Measurements from ENCODE around the gene MUC4. TPM values are rescaled to one million over a fixed set of nuclear protein-coding genes. Genes with fewer than 3 reads are reported as not detected.
A peak's percentile ranks its signal among the peaks of the same experiment; 100 is the strongest.

MUC4 gene
- total and polyA plus RNA-seq, 9 of the 15 experiments (the other 6 are each of a cell fraction or from before 2014, with no cell fraction given) = under 0.01 to 0.21 (median 0.10) TPM; not detected in 4

DNA sequence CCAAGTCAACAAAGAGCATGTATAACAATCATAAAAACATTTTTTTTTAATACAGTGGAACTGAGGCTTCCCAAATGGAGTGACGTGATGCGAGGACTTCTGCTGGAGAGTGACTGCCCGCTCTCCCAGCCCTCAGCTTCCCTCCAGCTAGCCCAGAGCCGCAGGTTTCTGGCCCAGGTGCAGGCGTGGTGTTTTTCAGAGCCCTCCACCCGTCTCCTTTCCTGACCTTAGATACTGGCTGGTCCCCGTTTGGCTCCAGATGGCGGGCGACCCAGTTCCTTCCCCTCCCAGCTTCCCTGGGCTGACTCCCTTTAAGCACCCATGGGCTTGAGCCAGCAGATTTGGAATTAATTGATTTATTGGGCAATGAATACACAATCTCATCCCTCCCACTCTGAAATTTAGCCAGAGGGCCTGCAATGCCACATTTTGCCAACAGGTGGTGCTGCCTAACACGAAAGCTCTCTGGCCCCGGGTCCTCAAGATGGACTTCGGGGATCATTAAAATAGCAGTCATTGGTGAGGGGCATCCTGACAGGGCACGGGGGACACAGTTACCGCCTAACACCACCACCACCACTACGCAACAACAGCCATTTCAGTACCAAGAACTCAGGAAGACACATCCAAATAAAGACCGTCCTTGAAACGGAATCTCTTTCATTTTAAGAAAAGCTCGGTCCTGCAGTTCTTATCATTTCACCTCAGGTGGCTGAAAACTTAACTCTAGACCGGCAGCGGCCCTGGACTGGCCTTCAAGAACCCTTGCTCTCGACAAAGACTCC is 47.5 kb upstream of the MUC4 start (continued):
- TF ChIP-seq, protein P1, sequence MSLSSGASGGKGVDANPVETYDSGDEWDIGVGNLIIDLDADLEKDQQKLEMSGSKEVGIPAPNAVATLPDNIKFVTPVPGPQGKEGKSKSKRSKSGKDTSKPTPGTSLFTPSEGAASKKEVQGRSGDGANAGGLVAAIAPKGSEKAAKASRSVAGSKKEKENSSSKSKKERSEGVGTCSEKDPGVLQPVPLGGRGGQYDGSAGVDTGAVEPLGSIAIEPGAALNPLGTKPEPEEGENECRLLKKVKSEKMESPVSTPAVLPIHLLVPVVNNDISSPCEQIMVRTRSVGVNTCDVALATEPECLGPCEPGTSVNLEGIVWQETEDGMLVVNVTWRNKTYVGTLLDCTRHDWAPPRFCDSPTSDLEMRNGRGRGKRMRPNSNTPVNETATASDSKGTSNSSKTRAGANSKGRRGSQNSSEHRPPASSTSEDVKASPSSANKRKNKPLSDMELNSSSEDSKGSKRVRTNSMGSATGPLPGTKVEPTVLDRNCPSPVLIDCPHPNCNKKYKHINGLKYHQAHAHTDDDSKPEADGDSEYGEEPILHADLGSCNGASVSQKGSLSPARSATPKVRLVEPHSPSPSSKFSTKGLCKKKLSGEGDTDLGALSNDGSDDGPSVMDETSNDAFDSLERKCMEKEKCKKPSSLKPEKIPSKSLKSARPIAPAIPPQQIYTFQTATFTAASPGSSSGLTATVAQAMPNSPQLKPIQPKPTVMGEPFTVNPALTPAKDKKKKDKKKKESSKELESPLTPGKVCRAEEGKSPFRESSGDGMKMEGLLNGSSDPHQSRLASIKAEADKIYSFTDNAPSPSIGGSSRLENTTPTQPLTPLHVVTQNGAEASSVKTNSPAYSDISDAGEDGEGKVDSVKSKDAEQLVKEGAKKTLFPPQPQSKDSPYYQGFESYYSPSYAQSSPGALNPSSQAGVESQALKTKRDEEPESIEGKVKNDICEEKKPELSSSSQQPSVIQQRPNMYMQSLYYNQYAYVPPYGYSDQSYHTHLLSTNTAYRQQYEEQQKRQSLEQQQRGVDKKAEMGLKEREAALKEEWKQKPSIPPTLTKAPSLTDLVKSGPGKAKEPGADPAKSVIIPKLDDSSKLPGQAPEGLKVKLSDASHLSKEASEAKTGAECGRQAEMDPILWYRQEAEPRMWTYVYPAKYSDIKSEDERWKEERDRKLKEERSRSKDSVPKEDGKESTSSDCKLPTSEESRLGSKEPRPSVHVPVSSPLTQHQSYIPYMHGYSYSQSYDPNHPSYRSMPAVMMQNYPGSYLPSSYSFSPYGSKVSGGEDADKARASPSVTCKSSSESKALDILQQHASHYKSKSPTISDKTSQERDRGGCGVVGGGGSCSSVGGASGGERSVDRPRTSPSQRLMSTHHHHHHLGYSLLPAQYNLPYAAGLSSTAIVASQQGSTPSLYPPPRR (CRISPR knock-in tag; IDR thresholded peaks at IDR 0.05; ENCODE audit: borderline replicate concordance) = no peak
- TF ChIP-seq PHF8 (IDR thresholded peaks at IDR 0.05; ENCODE audit: borderline replicate concordance, low read length) = no peak
- TF ChIP-seq KHSRP (IDR thresholded peaks at IDR 0.05) = no peak
- peak; percentile 36; the same call in 1 of the 2 replicates for TF ChIP-seq CEBPG (CRISPR knock-in tag; IDR thresholded peaks at IDR 0.05)
- peak; percentile 32 to 69; a peak in 3 of 4 replicates for TF ChIP-seq CEBPG (tag; conservative IDR thresholded peaks at IDR 0.05 in 1 of 2, IDR thresholded peaks at IDR 0.05 in 1 of 2)
- 0 out of 2 replicates have a peak, but pooled peaks have one; percentile 44 for TF ChIP-seq SMARCA4 (IDR thresholded peaks at IDR 0.05)
- no peak for TF ChIP-seq ZNF133 (CRISPR knock-in tag; IDR thresholded peaks at IDR 0.05)
- 0 out of 4 replicates have a peak, but pooled peaks of 1 of the 2 experiments have one; percentile 16 for TF ChIP-seq RCOR1 (IDR thresholded peaks at IDR 0.05; ENCODE audit: borderline replicate concordance in 1 of 2, low read depth in 2 of 2, low read length in 2 of 2)
- TF ChIP-seq, protein P2, sequence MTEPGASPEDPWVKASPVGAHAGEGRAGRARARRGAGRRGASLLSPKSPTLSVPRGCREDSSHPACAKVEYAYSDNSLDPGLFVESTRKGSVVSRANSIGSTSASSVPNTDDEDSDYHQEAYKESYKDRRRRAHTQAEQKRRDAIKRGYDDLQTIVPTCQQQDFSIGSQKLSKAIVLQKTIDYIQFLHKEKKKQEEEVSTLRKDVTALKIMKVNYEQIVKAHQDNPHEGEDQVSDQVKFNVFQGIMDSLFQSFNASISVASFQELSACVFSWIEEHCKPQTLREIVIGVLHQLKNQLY (CRISPR knock-in tag; conservative IDR thresholded peaks at IDR 0.05) = no peak
- peak; percentile 20; the same call in 1 of the 2 replicates for TF ChIP-seq TAL1 (IDR thresholded peaks at IDR 0.05)
- TF ChIP-seq JUND (IDR thresholded peaks at IDR 0.05; ENCODE audit: borderline replicate concordance, low read depth, low read length) = peak; percentile 32; the same call in 1 of the 2 replicates
- 0 out of 3 replicates have a peak, but pooled peaks have one; percentile 14 for TF ChIP-seq JUND (tag; IDR thresholded peaks at IDR 0.05; ENCODE audit: borderline replicate concordance, low read depth, low read length)
- TF ChIP-seq, protein P3, sequence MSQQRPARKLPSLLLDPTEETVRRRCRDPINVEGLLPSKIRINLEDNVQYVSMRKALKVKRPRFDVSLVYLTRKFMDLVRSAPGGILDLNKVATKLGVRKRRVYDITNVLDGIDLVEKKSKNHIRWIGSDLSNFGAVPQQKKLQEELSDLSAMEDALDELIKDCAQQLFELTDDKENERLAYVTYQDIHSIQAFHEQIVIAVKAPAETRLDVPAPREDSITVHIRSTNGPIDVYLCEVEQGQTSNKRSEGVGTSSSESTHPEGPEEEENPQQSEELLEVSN (IDR thresholded peaks at IDR 0.05; ENCODE audit: borderline replicate concordance in 1 of 2, extremely low read depth in 1 of 2, insufficient read depth in 1 of 2, insufficient read length in 1 of 2, low read depth in 1 of 2, low read length in 1 of 2, poor library complexity in 1 of 2, severe bottlenecking in 1 of 2) = no peak
- TF ChIP-seq RB1 (IDR thresholded peaks at IDR 0.05; ENCODE audit: low read depth) = peak; percentile 68; the same call in 1 of the 2 replicates
- TF ChIP-seq CEBPB (tag; IDR thresholded peaks at IDR 0.05) = peak; percentile 77
- TF ChIP-seq DMBX1 (CRISPR knock-in tag; IDR thresholded peaks at IDR 0.05; ENCODE audit: borderline replicate concordance) = no peak
- 0 out of 2 replicates have a peak, but pooled peaks have one; percentile 33 for TF ChIP-seq SMARCE1 (IDR thresholded peaks at IDR 0.05)

Data from K562 (cell line).